ENCODE data around the gene SHTN1.

DNA sequence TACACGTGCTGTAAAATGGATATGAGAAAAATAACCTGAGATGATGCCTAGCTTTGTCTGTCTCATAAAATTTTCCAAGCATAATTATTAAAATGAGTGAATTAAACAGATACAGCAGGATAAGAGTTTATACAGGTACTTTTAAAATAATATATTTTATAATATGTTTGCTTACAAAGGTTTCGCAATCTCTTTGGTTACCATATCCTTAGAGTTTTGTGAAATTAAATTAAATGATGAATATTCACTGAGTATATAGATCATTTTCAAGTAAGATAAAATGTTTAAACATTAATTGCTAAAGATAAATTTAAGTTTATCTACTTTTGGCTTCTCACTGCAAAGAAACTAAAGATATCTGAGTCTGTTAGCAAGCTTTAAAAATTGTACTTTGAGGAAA is 11.4 kb downstream of the SHTN1 start:
- TF ChIP-seq, protein P1, sequence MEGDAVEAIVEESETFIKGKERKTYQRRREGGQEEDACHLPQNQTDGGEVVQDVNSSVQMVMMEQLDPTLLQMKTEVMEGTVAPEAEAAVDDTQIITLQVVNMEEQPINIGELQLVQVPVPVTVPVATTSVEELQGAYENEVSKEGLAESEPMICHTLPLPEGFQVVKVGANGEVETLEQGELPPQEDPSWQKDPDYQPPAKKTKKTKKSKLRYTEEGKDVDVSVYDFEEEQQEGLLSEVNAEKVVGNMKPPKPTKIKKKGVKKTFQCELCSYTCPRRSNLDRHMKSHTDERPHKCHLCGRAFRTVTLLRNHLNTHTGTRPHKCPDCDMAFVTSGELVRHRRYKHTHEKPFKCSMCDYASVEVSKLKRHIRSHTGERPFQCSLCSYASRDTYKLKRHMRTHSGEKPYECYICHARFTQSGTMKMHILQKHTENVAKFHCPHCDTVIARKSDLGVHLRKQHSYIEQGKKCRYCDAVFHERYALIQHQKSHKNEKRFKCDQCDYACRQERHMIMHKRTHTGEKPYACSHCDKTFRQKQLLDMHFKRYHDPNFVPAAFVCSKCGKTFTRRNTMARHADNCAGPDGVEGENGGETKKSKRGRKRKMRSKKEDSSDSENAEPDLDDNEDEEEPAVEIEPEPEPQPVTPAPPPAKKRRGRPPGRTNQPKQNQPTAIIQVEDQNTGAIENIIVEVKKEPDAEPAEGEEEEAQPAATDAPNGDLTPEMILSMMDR (optimal IDR thresholded peaks at IDR 0.05 in 1 of 3, IDR thresholded peaks at IDR 0.05 in 1 of 3, conservative IDR thresholded peaks at IDR 0.05 in 1 of 3; ENCODE audit: extremely low read depth in 1 of 3, insufficient read depth in 2 of 3, low read length in 3 of 3): no peak
- TF ChIP-seq EZH2 (IDR thresholded peaks at IDR 0.05; ENCODE audit: low read length): no peak

All from keratinocyte (primary cell).